Spinal cord (tissue), 10 donors: Measurements from ENCODE around the gene LRRK2. TPM values are rescaled to one million over a fixed set of nuclear protein-coding genes. Genes with fewer than 3 reads are reported as not detected.

Experiments used
- DNase-seq, 6 donors: peaks; one replicate each; pipeline versions ENCODE4 v3.0.0 to v3.0.0-alpha.2; 2013 to 2015; ENCODE audit warnings: low spot score in 6 of 6, low read depth in 4 of 6
- H3K27ac ChIP-seq: one replicate; pipeline ENCODE4 v1.5.1; 2013; ENCODE audit warnings: low read depth, low read length, control low read depth
- H3K27me3 ChIP-seq: one replicate; pipeline ENCODE4 v1.6.1; 2013; ENCODE audit warnings: low read length; ENCODE audit not compliant: control insufficient read depth, insufficient read depth
- H3K36me3 ChIP-seq: one replicate; pipeline ENCODE4 v1.6.1; 2013; ENCODE audit warnings: low read length; ENCODE audit not compliant: control insufficient read depth, insufficient read depth
- H3K4me1 ChIP-seq: one replicate; pipeline ENCODE4 v1.6.1; 2013; ENCODE audit warnings: low read length; ENCODE audit not compliant: control insufficient read depth, insufficient read depth
- H3K4me3 ChIP-seq: one replicate; pipeline ENCODE4 v1.5.1; 2013; ENCODE audit warnings: low read depth, low read length, control low read depth
- H3K9me3 ChIP-seq: one replicate; pipeline ENCODE4 v1.6.1; 2013; ENCODE audit warnings: low read length; ENCODE audit not compliant: control insufficient read depth, insufficient read depth
- WGBS: methylation state at CpG from one replicate; pipeline ENCODE4 v1.1.5; 2013; ENCODE audit warnings: missing lambda C conversion rate; ENCODE audit not compliant: insufficient coverage; 5-methylcytosine and 5-hydroxymethylcytosine counted together
- polyA plus RNA-seq, 2 donors: library from polyadenylated mRNA; unstranded; fragments of 120-200 nt; gene quantifications; one replicate each; pipeline ENCODE4 v1.2.1, GENCODE V29; 2013; ENCODE audit not compliant: insufficient read length in 2 of 2
- total RNA-seq, 2 donors: library from RNA; depleted of rRNA in 1 of 2; stranded (reverse); fragments of 120-200 nt in 1 of 2; fragments of >200 nt in 1 of 2; gene quantifications; one replicate each; pipeline versions ENCODE4 v1.2.3 to v1.2.4, GENCODE V29; 2013 to 2014
- donor health status: healthy.

LRRK2 gene
- total and polyA plus RNA-seq, 4 donors = 18.6 to 43.5 (median 28.2) TPM

DNA sequence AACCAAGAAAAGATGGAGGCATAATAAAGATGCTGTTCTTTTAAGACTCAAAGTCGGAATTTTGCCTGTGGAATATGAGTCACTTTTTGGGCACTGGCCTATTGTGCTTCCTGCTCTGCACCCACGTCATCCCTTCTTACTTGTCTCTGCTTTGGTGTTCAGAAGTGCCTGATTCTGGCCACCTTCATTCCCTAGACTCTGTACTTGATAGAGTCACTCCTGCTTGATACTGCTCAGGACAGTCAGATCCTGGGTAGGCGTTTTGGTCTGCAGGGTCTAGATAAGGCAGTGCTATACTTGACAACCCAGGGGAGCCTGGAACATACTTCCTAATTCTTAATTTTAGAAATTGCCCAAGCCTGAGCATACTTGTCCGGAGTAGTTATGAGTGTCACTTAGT is 1.9 kb downstream of the LRRK2 start:
- Histone ChIP-seq H3K27me3 (no peaks in the 10 kb centered on the region), H3K27ac (no peak overlapping the region), H3K4me1 (no peaks in the 10 kb centered on the region), H3K36me3 (no peaks in the 10 kb centered on the region), H3K4me3 (no peak overlapping the region), H3K9me3 (no peaks in the 10 kb centered on the region)
- no peak for DNase-seq
- 95% methylated on average over 2 of the region's 4 CpGs for WGBS

DNA sequence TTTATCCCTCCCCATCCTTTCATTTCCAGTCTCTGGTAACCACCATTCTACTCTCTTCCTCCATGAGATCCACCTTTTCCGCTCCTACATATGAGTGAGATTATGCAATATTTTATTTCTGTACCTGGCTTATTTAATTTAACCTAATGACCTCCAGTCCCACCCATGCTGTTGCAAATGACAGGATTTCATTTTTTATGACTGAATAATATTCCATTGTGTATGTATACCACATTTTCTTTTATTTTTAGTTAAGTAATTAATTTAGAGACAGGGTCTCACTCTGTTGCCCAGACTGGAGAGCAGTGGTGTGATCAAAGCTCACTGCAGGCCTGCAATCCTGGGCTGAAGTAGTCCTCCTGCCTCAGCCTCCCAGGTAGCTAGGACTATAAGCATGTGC is 2.6 kb downstream of the LRRK2 start:
- Histone ChIP-seq H3K4me1 (no peaks in the 10 kb centered on the region), H3K27ac (no peak overlapping the region), H3K9me3 (no peaks in the 10 kb centered on the region), H3K4me3 (no peak overlapping the region), H3K27me3 (no peaks in the 10 kb centered on the region), H3K36me3 (no peaks in the 10 kb centered on the region)
- DNase-seq = no peak
- WGBS = no CpG with 5 or more reads among the region's 1 CpG

DNA sequence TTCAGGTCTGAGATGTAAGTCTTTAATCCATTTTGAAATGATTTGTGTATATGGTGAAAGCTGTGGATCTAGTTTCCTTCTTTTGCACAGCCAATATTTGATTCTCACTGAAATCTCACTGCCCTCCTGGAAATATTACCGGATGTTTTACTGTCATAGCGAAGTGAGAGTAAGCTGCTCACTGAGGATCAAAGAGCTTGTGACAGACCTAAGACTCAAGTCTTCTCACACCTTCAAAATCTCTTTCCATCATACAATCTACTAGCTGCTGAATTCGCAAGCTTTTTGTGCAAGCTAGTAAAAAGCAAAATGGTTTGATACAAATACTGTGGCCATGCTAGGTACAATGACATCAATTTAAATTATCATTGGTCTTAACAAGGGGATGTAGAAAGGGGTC is 3.9 kb downstream of the LRRK2 start:
- Histone ChIP-seq H3K4me1 (no peaks in the 10 kb centered on the region), H3K36me3 (no peaks in the 10 kb centered on the region), H3K4me3 (no peak overlapping the region), H3K27me3 (no peaks in the 10 kb centered on the region), H3K9me3 (no peaks in the 10 kb centered on the region), H3K27ac (no peak overlapping the region)
- no peak for DNase-seq
- WGBS = 82% methylated on average over 2 of the region's 3 CpGs

DNA sequence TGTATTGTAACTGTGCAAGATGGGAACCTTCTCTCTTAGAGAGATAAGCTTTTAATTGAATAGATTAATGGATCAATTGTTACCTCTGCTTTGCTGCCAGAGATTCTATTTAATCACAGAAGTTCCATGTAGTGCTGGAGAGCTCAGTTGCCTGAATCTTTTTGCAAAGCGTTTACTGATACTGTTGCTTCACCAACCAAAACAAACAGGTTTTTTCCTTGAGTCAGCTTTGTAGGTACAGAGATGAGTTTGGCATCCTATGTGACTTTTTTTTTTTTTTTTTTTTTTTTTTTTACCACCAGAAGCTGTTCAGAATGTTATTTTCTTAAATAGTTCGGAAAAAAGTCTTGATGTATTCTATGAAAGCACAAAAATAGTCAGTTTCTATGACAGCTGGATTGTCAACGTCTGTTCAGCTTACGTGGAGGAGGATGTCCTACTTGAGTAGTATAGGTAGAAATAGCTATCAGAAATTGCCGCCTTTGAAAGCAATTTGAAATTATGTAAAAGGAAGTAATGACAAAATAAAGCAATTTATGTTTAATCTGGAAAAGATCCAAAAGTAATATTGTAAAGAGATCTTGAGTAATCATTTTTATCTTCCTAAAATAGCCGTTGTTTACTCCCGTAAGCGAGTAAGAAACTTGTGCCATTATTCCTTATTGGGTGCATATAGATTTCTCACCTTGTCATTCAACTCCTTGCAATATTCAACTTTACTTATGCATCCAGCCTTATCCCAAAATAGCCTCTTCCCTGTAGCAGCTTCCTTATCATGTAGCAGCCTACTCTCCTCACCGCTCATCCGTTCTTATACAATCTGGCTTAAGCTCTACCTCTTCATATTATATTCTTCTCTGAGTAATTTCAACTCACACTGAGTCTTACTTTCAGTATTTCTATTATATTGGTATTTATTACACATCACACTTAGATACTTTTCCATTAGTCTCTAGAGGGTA is 5.2 kb downstream of the LRRK2 start:
- WGBS = 86% methylated on average over 2 of the region's 10 CpGs
- DNase-seq = no peak
- H3K4me1 ChIP-seq = no peaks in the 10 kb centered on the region
- H3K27ac ChIP-seq = no peak overlapping the region
- no peak overlapping the region for H3K4me3 ChIP-seq
- no peaks in the 10 kb centered on the region for H3K9me3 ChIP-seq
- H3K27me3 ChIP-seq = no peaks in the 10 kb centered on the region
- H3K36me3 ChIP-seq = no peaks in the 10 kb centered on the region

DNA sequence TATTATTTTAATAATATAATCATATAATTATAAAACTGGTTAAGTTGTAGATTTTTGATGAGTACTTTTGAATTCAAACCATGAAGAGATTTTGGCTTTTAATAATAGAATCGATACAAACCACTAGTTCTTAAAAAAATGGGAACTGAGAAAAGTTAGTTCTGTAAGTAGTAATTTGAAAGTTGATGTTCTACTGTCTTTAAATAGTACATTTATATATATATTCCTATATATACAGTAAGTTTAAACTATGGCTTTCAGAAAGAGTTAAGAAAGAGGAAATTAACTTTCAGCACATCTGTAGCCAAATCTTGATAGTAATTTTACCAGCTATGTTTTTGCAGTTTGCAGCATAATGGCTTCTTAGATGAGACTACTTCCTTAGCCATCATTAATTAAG is 7.8 kb downstream of the LRRK2 start:
- Histone ChIP-seq H3K9me3 (no peaks in the 10 kb centered on the region), H3K4me3 (no peak overlapping the region), H3K36me3 (no peaks in the 10 kb centered on the region), H3K27me3 (no peaks in the 10 kb centered on the region), H3K4me1 (no peaks in the 10 kb centered on the region), H3K27ac (no peak overlapping the region)
- no CpG with 5 or more reads among the region's 1 CpG for WGBS
- no peak for DNase-seq

DNA sequence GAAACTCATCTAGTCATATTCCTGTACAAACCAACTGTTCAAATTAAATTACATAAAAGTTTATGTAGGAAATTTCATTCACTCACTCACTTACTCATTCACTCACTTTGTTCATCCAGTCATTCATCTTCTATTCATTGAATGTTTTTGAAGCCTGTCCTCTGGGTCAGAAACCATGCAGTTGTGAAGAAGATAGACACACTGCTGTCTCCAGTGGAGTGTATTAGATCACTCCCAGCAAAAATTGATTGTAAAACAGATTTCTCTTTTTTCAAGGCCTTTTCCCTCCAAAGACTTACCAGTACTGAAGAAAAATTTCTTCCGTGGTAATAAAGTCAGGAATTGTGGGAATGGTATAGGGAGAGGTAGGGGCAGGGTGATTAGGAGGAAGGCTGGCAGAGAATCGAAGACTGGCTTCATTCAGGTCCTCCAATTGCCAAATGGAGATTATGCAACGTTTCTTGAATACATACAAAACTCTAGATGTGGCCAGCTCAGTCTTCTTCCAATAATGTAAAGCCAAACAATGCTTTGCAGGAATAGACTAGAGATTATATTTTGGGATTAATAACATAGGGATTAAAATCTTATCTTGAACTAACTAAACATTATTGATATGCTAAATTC is 9.1 kb downstream of the LRRK2 start:
- H3K4me1 ChIP-seq = no peaks in the 10 kb centered on the region
- H3K27me3 ChIP-seq = no peaks in the 10 kb centered on the region
- H3K4me3 ChIP-seq = no peak overlapping the region
- no CpG with 5 or more reads among the region's 3 CpGs for WGBS
- H3K36me3 ChIP-seq = no peaks in the 10 kb centered on the region
- H3K27ac ChIP-seq = no peak overlapping the region
- H3K9me3 ChIP-seq = no peaks in the 10 kb centered on the region
- no peak for DNase-seq

DNA sequence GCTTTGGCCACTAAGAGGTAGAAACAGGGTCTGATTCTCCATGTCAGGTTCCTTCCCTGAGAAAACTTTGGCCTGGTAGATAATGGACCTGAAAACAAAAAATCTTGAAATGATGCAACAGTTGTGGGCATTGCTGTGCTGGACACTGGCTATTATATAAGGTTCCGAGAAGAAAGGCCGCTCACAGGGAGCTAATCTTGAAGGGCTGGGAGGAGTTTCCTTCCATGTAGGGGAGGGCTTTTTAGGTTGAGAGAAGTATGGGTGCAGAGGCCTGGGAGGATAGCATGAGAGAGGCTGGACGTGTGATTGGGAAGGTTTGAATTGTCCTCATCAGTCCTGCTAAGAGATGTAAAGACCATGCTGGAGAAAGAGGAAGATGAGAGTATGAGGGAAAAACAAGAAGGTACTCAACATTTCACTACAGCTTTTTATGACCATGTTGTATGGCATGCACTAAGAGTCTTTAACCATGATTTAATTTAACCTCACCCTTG is 11.6 kb downstream of the LRRK2 start:
- no peaks in the 10 kb centered on the region for H3K9me3 ChIP-seq
- no peak overlapping the region for H3K27ac ChIP-seq
- H3K4me1 ChIP-seq = no peaks in the 10 kb centered on the region
- 96% methylated on average over 2 of the region's 3 CpGs for WGBS
- H3K4me3 ChIP-seq = no peak overlapping the region
- no peak for DNase-seq
- H3K27me3 ChIP-seq = no peaks in the 10 kb centered on the region
- no peaks in the 10 kb centered on the region for H3K36me3 ChIP-seq

DNA sequence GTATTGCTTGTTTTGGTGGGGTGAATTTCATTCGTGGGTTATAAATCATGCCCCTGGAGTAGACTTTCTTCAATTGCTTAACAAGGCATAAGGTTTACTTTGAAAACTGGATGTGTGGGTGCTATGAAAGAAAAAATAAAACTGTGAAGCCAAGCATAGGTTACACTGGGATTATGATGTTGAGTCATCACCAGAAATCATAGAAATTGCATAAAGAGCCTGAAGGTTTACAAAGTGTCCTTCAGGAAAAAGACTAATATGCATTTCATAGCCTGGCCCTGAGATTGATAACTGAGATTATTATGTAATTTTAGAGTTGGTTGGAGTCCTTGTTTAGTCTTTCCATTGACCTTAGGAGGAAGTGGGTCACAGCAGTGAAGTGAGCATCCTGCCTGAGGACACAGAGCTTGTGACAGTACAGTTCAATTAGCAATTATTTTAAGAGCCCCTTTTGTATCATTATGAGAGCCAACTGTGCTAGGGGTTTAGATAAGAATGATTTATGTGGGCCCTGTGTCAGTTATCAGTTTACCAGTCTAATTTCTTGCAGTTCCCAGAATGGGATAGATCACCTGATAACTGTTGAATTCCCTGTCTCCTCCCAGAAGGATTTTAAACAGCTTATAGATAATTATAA is 13.6 kb downstream of the LRRK2 start:
- H3K4me1 ChIP-seq = no peaks in the 10 kb centered on the region
- 40% methylated on average over 1 of the region's 1 CpG for WGBS
- no peak overlapping the region for H3K4me3 ChIP-seq
- H3K36me3 ChIP-seq = no peaks in the 10 kb centered on the region
- H3K27ac ChIP-seq = no peak overlapping the region
- H3K27me3 ChIP-seq = no peaks in the 10 kb centered on the region
- no peaks in the 10 kb centered on the region for H3K9me3 ChIP-seq
- no peak for DNase-seq

DNA sequence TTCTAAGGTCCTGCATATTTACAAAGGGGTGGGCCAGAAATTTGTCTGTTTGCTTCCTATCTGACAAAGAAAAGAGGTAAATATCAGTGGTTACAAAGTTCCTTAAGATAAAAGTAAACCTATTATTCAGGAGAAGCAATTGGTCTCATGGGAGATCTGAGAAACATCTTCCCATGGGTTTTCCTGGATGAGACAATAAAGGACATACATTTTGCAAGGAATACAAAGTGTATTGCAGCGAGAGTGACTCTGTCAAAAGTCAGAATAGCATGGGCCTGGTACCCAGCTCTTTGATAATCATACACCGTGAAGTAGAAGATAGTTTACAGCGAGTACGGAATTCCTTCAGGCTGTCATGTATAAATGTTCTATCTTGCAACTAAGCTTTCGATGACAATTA is 14.2 kb downstream of the LRRK2 start:
- H3K9me3 ChIP-seq = no peaks in the 10 kb centered on the region
- no peak overlapping the region for H3K4me3 ChIP-seq
- H3K27me3 ChIP-seq = no peaks in the 10 kb centered on the region
- H3K4me1 ChIP-seq = no peaks in the 10 kb centered on the region
- WGBS = 96% methylated on average over 5 of the region's 5 CpGs
- DNase-seq = no peak
- no peak overlapping the region for H3K27ac ChIP-seq
- H3K36me3 ChIP-seq = no peaks in the 10 kb centered on the region
